Measurements from ENCODE around the gene ZNF831.

The ZNF831 gene

GRCh38 chr20:59284470-59284869 lies 120.8 kb downstream of the ZNF831 start:
- Mint-ChIP-seq H3K36me3 (no peaks in the 10 kb centered on the region), H3K9me3 (ENCODE audit: low read depth) (no peaks in the 10 kb centered on the region), H3K27ac (no peak overlapping the region), H3K4me3 (no peak overlapping the region), H3K27me3 (no peaks in the 10 kb centered on the region), H3K4me1 (ENCODE audit: low read depth) (no peaks in the 10 kb centered on the region)

- no peak overlapping the region for H3K4me3 Mint-ChIP-seq
- H3K36me3 Mint-ChIP-seq, result no peaks in the 10 kb centered on the region
- H3K27me3 Mint-ChIP-seq, result no peaks in the 10 kb centered on the region
- peaks cover 3% of the 10 kb centered on the region for H3K4me1 Mint-ChIP-seq (ENCODE audit: low read depth)
- no peaks in the 10 kb centered on the region for H3K9me3 Mint-ChIP-seq (ENCODE audit: low read depth)
- no peak overlapping the region for H3K27ac Mint-ChIP-seq
These were observed 126.4 kb downstream of the ZNF831 start for GRCh38 chr20:59289994-59290393.

GRCh38 chr20:59291740-59292383 lies 128.2 kb downstream of the ZNF831 start:
- Mint-ChIP-seq H3K4me1 (ENCODE audit: low read depth) (peaks cover 3% of the 10 kb centered on the region), H3K9me3 (ENCODE audit: low read depth) (no peaks in the 10 kb centered on the region), H3K36me3 (no peaks in the 10 kb centered on the region), H3K4me3 (no peak overlapping the region), H3K27ac (no peak overlapping the region), H3K27me3 (peaks cover 4% of the 10 kb centered on the region)

GRCh38 chr20:59295531-59295930 lies 131.9 kb downstream of the ZNF831 start:
- no peaks in the 10 kb centered on the region for H3K36me3 Mint-ChIP-seq
- H3K4me3 Mint-ChIP-seq, result no peak overlapping the region
- H3K9me3 Mint-ChIP-seq (ENCODE audit: low read depth), result no peaks in the 10 kb centered on the region
- H3K27me3 Mint-ChIP-seq, result peaks cover 14% of the 10 kb centered on the region
- H3K4me1 Mint-ChIP-seq (ENCODE audit: low read depth), result peaks cover 3% of the 10 kb centered on the region
- no peak overlapping the region for H3K27ac Mint-ChIP-seq

GRCh38 chr20:59297686-59298085 lies 134.1 kb downstream of the ZNF831 start:
- Mint-ChIP-seq H3K9me3 (ENCODE audit: low read depth) (no peaks in the 10 kb centered on the region), H3K4me1 (ENCODE audit: low read depth) (peaks cover 3% of the 10 kb centered on the region), H3K4me3 (no peak overlapping the region), H3K27ac (no peak overlapping the region), H3K27me3 (peaks cover 21% of the 10 kb centered on the region), H3K36me3 (no peaks in the 10 kb centered on the region)

GRCh38 chr20:59299945-59300332 lies 136.3 kb downstream of the ZNF831 start:
- Mint-ChIP-seq H3K4me1 (ENCODE audit: low read depth) (peaks cover 8% of the 10 kb centered on the region), H3K27ac (no peak overlapping the region), H3K4me3 (no peak overlapping the region), H3K36me3 (no peaks in the 10 kb centered on the region), H3K9me3 (ENCODE audit: low read depth) (no peaks in the 10 kb centered on the region), H3K27me3 (peaks cover 26% of the 10 kb centered on the region)

- peaks cover 8% of the 10 kb centered on the region for H3K4me1 Mint-ChIP-seq (ENCODE audit: low read depth)
- no peak within 1 kb of the TSS for H3K4me3 Mint-ChIP-seq
- no peaks in the 10 kb centered on the region for H3K36me3 Mint-ChIP-seq
- no peaks in the 10 kb centered on the region for H3K9me3 Mint-ChIP-seq (ENCODE audit: low read depth)
- H3K27ac Mint-ChIP-seq, result no peak within 1 kb of the TSS
- H3K27me3 Mint-ChIP-seq, result peaks cover 26% of the 10 kb centered on the region
These were observed 136.9 kb downstream of the ZNF831 start, which contains the start of gene EDN3 for GRCh38 chr20:59300333-59301081. Gene EDN3, plus strand, starts transcription at chr20:59300611. Its CDS starts 202 bp downstream, at chr20:59300813.

GRCh38 chr20:59301343-59302007 lies 137.9 kb downstream of the ZNF831 start:
- Mint-ChIP-seq H3K4me3 (no peak overlapping the region), H3K9me3 (ENCODE audit: low read depth) (no peaks in the 10 kb centered on the region), H3K27me3 (peaks cover 23% of the 10 kb centered on the region), H3K36me3 (no peaks in the 10 kb centered on the region), H3K27ac (no peak overlapping the region), H3K4me1 (ENCODE audit: low read depth) (peaks cover 8% of the 10 kb centered on the region)

- Mint-ChIP-seq H3K27me3 (peaks cover 10% of the 10 kb centered on the region), H3K27ac (no peak overlapping the region), H3K4me3 (no peak overlapping the region), H3K9me3 (ENCODE audit: low read depth) (no peaks in the 10 kb centered on the region), H3K4me1 (ENCODE audit: low read depth) (peaks cover 11% of the 10 kb centered on the region), H3K36me3 (no peaks in the 10 kb centered on the region)
These were observed 142.5 kb downstream of the ZNF831 start for GRCh38 chr20:59305908-59306655.

- H3K27ac Mint-ChIP-seq, result no peak overlapping the region
- H3K4me1 Mint-ChIP-seq (ENCODE audit: low read depth), result peaks cover 11% of the 10 kb centered on the region
- peaks cover 8% of the 10 kb centered on the region for H3K27me3 Mint-ChIP-seq
- H3K4me3 Mint-ChIP-seq, result no peak overlapping the region
- H3K36me3 Mint-ChIP-seq, result no peaks in the 10 kb centered on the region
- H3K9me3 Mint-ChIP-seq (ENCODE audit: low read depth), result no peaks in the 10 kb centered on the region
These were observed 143.6 kb downstream of the ZNF831 start for GRCh38 chr20:59307270-59307669.

All from activated naive CD8-positive, alpha-beta T cell (primary cell).